ENCODE results near the gene CAMTA2.
"Not testable (repeated sequence)": the region's sequence is repeated elsewhere in the genome, so short reads cannot be mapped to it uniquely, and the experiment has no call there.

Gene CAMTA2, protein sequence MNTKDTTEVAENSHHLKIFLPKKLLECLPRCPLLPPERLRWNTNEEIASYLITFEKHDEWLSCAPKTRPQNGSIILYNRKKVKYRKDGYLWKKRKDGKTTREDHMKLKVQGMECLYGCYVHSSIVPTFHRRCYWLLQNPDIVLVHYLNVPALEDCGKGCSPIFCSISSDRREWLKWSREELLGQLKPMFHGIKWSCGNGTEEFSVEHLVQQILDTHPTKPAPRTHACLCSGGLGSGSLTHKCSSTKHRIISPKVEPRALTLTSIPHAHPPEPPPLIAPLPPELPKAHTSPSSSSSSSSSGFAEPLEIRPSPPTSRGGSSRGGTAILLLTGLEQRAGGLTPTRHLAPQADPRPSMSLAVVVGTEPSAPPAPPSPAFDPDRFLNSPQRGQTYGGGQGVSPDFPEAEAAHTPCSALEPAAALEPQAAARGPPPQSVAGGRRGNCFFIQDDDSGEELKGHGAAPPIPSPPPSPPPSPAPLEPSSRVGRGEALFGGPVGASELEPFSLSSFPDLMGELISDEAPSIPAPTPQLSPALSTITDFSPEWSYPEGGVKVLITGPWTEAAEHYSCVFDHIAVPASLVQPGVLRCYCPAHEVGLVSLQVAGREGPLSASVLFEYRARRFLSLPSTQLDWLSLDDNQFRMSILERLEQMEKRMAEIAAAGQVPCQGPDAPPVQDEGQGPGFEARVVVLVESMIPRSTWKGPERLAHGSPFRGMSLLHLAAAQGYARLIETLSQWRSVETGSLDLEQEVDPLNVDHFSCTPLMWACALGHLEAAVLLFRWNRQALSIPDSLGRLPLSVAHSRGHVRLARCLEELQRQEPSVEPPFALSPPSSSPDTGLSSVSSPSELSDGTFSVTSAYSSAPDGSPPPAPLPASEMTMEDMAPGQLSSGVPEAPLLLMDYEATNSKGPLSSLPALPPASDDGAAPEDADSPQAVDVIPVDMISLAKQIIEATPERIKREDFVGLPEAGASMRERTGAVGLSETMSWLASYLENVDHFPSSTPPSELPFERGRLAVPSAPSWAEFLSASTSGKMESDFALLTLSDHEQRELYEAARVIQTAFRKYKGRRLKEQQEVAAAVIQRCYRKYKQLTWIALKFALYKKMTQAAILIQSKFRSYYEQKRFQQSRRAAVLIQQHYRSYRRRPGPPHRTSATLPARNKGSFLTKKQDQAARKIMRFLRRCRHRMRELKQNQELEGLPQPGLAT

DNA sequence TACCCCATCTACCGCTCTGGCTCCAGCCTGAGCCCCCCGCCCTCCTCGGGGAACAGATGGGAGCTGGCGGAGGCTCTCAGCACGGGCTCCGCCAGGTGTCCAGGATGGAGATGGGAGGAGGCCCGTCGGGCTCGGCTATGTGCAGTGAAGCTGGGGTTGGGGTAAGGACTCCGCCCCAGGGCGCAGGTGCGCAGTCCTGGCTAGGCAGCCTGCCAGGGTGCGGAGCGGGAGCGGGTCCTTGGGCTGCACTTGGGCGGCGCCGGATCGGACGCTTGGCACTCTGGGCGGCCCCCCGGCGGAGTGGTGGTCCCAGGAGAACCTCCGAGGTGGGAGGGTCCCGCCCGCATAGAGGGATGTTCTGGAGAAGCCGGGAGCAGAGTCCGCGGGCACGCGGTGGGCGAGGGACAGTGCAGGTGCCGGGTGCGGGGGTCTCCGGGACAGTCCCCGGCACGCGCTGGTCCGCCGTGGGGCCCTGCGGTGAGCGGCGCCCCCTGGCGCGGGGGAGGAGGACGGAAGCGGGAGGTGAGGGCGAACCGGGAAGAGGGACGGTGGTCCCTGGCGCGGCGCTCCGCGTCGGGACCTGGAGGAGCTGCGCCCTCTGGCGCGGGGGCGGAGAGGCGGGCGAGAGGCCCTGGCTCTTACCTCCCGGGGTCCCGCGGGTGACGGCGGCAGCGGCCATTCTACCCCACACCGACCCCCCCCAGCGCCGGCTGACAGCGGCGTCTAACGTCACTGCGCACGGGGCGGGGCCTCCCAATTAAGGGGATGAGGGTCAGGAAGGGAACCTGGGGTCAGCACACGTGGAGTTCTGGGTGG lies at the start of gene CAMTA2:
Gene CAMTA2, minus strand, starts transcription at position 725 of the 816 bp plus-strand sequence. CDS start 1,453 bp downstream, outside the sequence.
- Histone ChIP-seq H3K27ac (ENCODE audit: low read depth, low read length) (peak within 1 kb of the TSS; percentile 94), H3K4me1 (ENCODE audit: control insufficient read depth in 1 of 2, insufficient read depth in 2 of 2, low read length in 2 of 2) (peaks cover 24 to 25% of the 10 kb centered on the region in 2 donors), H3K36me3 (ENCODE audit: control insufficient read depth in 1 of 2, insufficient read depth in 2 of 2, low read length in 2 of 2) (peaks cover 5 to 19% of the 10 kb centered on the region in 2 donors), H3K9ac (ENCODE audit: low read depth in 1 of 2, low read length in 2 of 2) (peak within 1 kb of the TSS; percentile 90 to 91), H3K4me3 (ENCODE audit: low read depth in 1 of 2, low read length in 2 of 2) (peak within 1 kb of the TSS; percentile 92 to 95), H3K9me3 (ENCODE audit: control insufficient read depth in 1 of 2, low read length in 2 of 2) (no peaks in the 10 kb centered on the region), H3K27me3 (ENCODE audit: control insufficient read depth in 1 of 2, insufficient read depth in 2 of 2, low read length in 2 of 2) (no peaks in the 10 kb centered on the region)

DNA sequence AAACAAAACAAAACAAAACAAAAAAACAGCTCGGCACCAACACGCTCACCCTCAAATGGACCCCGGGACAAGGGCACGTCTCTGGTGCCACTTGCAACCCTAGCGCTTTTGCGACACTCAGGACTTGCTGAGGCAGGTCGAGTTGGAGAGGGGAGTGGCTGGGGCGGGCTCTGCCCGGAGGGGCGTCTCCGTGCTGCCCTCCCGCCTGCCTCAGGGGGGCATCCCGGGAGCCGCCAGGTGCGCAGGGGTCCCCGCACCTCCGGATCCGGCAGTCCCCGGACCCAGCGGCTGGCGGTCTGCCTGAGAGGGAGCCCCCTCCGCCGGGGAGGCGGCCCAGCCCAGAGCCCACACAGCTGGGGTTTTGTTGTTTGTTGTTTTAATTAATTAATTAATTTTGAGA lies 47.8 kb upstream of the CAMTA2 start, which contains the start of gene SLC52A1:
Gene SLC52A1, minus strand, starts transcription at position 112 of the 400 bp plus-strand sequence. CDS start 820 bp downstream, outside the sequence.
- Histone ChIP-seq H3K27ac (ENCODE audit: low read depth, low read length) (no peak within 1 kb of the TSS), H3K4me1 (ENCODE audit: control insufficient read depth in 1 of 2, insufficient read depth in 2 of 2, low read length in 2 of 2) (peaks cover 15 to 25% of the 10 kb centered on the region in 2 donors), H3K4me3 (ENCODE audit: low read depth in 1 of 2, low read length in 2 of 2) (peak within 1 kb of the TSS; percentile 55 to 65), H3K9ac (ENCODE audit: low read depth in 1 of 2, low read length in 2 of 2) (peak within 1 kb of the TSS; percentile 48 to 51), H3K9me3 (ENCODE audit: control insufficient read depth in 1 of 2, low read length in 2 of 2) (no peaks in the 10 kb centered on the region), H3K36me3 (ENCODE audit: control insufficient read depth in 1 of 2, insufficient read depth in 2 of 2, low read length in 2 of 2) (no peaks in the 10 kb centered on the region), H3K27me3 (ENCODE audit: control insufficient read depth in 1 of 2, insufficient read depth in 2 of 2, low read length in 2 of 2) (no peaks in the 10 kb centered on the region)

DNA sequence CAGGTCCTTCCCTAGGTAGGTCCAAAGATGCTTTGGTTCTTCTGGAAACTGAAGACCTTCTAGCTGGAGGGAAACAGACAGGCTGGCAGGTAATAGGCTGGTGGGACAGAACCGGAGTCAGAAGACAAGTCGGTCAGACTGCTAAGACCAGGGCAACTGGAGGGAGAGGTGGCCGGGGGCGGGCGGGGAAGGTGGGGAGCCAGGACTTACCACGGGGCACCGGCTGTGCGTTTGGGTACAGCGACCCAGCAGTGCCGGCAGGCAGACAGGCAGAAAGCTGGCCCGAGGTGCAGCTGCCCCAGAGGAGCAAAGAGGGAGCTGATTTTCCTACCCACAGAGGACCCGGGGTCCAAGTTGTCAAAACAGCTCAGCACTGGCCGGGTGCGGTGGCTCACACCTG lies 47.2 kb upstream of the CAMTA2 start:
- H3K36me3 ChIP-seq (ENCODE audit: control insufficient read depth in 1 of 2, insufficient read depth in 2 of 2, low read length in 2 of 2) = no peaks in the 10 kb centered on the region
- H3K9me3 ChIP-seq (ENCODE audit: control insufficient read depth in 1 of 2, low read length in 2 of 2) = no peaks in the 10 kb centered on the region
- no peak overlapping the region for H3K27ac ChIP-seq (ENCODE audit: low read depth, low read length)
- H3K4me3 ChIP-seq (ENCODE audit: low read depth in 1 of 2, low read length in 2 of 2) = peak overlapping the region; percentile 55 to 65
- H3K9ac ChIP-seq (ENCODE audit: low read depth in 1 of 2, low read length in 2 of 2) = peak overlapping the region; percentile 43 to 48
- H3K27me3 ChIP-seq (ENCODE audit: control insufficient read depth in 1 of 2, insufficient read depth in 2 of 2, low read length in 2 of 2) = no peaks in the 10 kb centered on the region
- peaks cover 16 to 25% of the 10 kb centered on the region in 2 donors for H3K4me1 ChIP-seq (ENCODE audit: control insufficient read depth in 1 of 2, insufficient read depth in 2 of 2, low read length in 2 of 2)

DNA sequence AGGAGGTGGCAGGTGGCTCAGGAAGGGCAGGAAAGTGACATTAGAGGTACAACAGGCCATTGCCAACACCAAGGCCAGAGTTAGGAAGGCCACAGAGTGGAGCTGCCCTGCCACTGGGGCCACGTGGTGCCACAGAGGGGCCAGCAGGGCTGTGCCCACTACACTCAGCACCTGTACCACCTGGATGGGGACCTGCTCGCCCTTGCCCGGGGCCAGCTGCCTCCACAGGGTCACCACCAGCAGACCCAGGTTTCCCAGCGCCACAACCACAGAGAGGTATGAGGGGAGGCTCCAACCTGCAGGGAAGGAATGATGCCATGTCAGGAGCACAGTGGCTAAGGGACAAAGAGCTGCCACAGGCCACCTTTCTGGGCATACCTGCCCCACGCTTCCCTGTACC lies 46.6 kb upstream of the CAMTA2 start:
- Histone ChIP-seq H3K9ac (ENCODE audit: low read depth in 1 of 2, low read length in 2 of 2) (peak overlapping the region; percentile 39 to 46), H3K9me3 (ENCODE audit: control insufficient read depth in 1 of 2, low read length in 2 of 2) (no peaks in the 10 kb centered on the region), H3K4me1 (ENCODE audit: control insufficient read depth in 1 of 2, insufficient read depth in 2 of 2, low read length in 2 of 2) (peaks cover 16 to 25% of the 10 kb centered on the region in 2 donors), H3K4me3 (ENCODE audit: low read depth in 1 of 2, low read length in 2 of 2) (peak overlapping the region; percentile 55 to 65), H3K27ac (ENCODE audit: low read depth, low read length) (no peak overlapping the region), H3K36me3 (ENCODE audit: control insufficient read depth in 1 of 2, insufficient read depth in 2 of 2, low read length in 2 of 2) (no peaks in the 10 kb centered on the region), H3K27me3 (ENCODE audit: control insufficient read depth in 1 of 2, insufficient read depth in 2 of 2, low read length in 2 of 2) (no peaks in the 10 kb centered on the region)

DNA sequence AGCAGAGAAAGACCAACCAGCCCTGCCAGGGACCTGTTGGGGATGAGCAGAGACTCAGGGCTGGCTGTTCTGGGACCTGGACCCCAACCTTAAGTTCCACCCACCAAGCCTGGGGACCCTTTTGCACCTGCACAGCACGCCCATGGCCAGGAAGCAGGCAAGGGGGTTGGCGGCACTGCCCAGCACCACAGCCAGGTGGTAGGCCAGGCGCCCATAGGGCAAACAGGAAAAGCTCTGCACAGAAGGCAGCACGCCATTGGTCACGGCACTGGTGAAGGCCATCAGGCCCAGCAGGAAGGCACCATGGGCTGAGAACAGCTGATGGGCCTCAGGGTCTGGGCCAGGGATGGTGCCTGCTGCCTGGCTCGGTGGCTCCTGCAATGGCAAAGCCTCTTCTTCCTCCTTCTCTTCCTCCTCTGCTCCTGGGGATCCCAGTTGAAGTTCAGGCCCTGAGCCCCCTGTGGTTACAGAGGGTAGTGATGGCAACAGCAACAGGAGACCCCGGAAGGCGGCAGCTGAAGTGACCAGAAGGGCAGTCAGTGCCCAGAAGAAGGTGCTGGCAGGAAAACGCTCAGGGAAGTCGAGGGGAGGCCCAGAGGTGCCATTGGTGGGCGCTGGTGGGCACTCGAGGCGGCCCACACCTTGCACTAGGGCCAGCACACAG lies 46.0 kb upstream of the CAMTA2 start:
- no peaks in the 10 kb centered on the region for H3K27me3 ChIP-seq (ENCODE audit: control insufficient read depth in 1 of 2, insufficient read depth in 2 of 2, low read length in 2 of 2)
- peaks cover 16 to 25% of the 10 kb centered on the region in 2 donors for H3K4me1 ChIP-seq (ENCODE audit: control insufficient read depth in 1 of 2, insufficient read depth in 2 of 2, low read length in 2 of 2)
- no peaks in the 10 kb centered on the region for H3K36me3 ChIP-seq (ENCODE audit: control insufficient read depth in 1 of 2, insufficient read depth in 2 of 2, low read length in 2 of 2)
- H3K4me3 ChIP-seq (ENCODE audit: low read depth in 1 of 2, low read length in 2 of 2) = peak overlapping the region; percentile 55 to 65
- H3K27ac ChIP-seq (ENCODE audit: low read depth, low read length) = no peak overlapping the region
- H3K9ac ChIP-seq (ENCODE audit: low read depth in 1 of 2, low read length in 2 of 2) = peak overlapping the region in 1 of 2 donors; percentile 39
- no peaks in the 10 kb centered on the region for H3K9me3 ChIP-seq (ENCODE audit: control insufficient read depth in 1 of 2, low read length in 2 of 2)

DNA sequence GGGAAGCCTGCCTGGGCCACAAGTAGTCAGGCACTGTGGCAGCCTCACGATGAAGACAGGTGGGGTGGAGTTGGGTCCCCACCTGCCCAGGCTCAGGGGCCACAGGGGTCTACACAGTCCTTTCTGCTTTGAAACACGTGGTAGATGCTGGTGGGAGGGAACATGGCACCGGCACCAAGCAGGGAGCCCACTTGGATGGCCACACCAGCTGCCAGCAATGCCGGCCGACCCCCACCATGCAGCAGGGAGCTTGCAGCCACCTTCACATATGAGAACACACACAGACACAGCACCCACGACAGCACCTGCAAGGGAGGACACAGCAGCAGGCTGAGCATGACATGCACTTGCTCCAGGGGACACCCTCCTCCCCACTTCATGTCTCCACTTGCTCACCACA lies 45.4 kb upstream of the CAMTA2 start:
- no peaks in the 10 kb centered on the region for H3K27me3 ChIP-seq (ENCODE audit: control insufficient read depth in 1 of 2, insufficient read depth in 2 of 2, low read length in 2 of 2)
- H3K4me3 ChIP-seq (ENCODE audit: low read depth in 1 of 2, low read length in 2 of 2) = peak overlapping the region in 1 of 2 donors; percentile 55
- H3K27ac ChIP-seq (ENCODE audit: low read depth, low read length) = no peak overlapping the region
- peaks cover 16 to 25% of the 10 kb centered on the region in 2 donors for H3K4me1 ChIP-seq (ENCODE audit: control insufficient read depth in 1 of 2, insufficient read depth in 2 of 2, low read length in 2 of 2)
- H3K9me3 ChIP-seq (ENCODE audit: control insufficient read depth in 1 of 2, low read length in 2 of 2) = no peaks in the 10 kb centered on the region
- no peak overlapping the region for H3K9ac ChIP-seq (ENCODE audit: low read depth in 1 of 2, low read length in 2 of 2)
- no peaks in the 10 kb centered on the region for H3K36me3 ChIP-seq (ENCODE audit: control insufficient read depth in 1 of 2, insufficient read depth in 2 of 2, low read length in 2 of 2)

DNA sequence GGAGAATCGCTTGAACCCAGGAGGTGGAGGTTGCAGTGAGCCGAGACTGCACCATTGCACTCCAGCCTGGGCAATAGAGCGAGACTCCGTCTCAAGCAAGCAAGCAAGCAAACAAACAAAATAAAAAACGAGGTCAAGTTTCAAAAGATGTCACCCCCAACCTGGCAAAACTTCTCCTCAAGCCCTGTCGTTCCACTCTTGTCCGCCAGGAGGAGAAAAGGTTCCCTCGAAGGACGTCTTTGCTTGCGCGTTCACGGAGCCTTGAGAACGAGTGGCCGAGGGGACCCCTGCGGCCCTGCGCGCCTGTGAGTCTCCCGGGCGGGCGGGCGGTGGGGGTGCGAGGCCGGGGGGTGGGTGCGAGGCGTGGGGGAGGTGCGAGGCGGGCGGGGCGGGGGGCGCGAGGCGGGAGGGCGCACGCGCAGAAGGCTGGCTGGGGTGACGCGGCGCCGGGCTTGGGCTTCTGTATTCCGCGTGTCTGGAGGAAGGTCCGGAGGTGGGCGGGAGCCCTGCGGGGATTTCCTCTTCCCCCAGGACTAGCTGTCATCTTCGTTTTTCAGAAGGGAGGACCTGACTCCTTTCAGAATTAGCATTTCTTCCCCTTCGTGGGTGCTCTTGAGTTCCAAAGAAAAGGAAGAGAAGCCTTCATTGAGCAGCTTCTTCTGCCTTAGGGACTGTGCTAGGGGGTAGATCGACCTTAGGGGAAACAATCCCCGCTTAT lies 44.0 kb upstream of the CAMTA2 start:
- Histone ChIP-seq H3K4me1 (ENCODE audit: control insufficient read depth in 1 of 2, insufficient read depth in 2 of 2, low read length in 2 of 2) (peaks cover 16 to 25% of the 10 kb centered on the region in 2 donors), H3K9me3 (ENCODE audit: control insufficient read depth in 1 of 2, low read length in 2 of 2) (no peaks in the 10 kb centered on the region), H3K27ac (ENCODE audit: low read depth, low read length) (no peak overlapping the region), H3K4me3 (ENCODE audit: low read depth in 1 of 2, low read length in 2 of 2) (peak overlapping the region; percentile 57 to 69), H3K36me3 (ENCODE audit: control insufficient read depth in 1 of 2, insufficient read depth in 2 of 2, low read length in 2 of 2) (no peaks in the 10 kb centered on the region), H3K9ac (ENCODE audit: low read depth in 1 of 2, low read length in 2 of 2) (peak overlapping the region; percentile 35 to 61), H3K27me3 (ENCODE audit: control insufficient read depth in 1 of 2, insufficient read depth in 2 of 2, low read length in 2 of 2) (no peaks in the 10 kb centered on the region)

DNA sequence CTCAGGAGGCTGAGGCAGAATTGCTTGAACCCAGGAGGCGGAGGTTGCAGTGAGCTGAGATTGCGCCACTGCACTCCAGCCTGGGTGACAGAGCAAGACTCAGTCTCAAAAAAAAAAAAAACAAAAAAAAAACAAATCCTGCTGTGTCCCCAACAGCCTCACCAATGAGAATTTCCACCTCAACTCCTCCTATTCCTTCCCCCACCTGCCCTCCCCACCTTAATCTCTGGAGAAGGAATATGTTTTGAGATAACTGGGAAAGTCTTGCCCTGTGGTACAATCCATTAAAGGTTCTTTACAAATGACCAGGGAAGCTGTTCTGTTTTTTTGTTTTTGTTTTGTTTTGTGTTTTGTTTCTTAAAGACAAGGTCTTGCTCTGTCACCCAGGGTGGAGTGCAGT lies 42.7 kb upstream of the CAMTA2 start:
- H3K36me3 ChIP-seq (ENCODE audit: control insufficient read depth in 1 of 2, insufficient read depth in 2 of 2, low read length in 2 of 2); H3K9me3 ChIP-seq (ENCODE audit: control insufficient read depth in 1 of 2, low read length in 2 of 2); H3K4me3 ChIP-seq (ENCODE audit: low read depth in 1 of 2, low read length in 2 of 2); H3K27ac ChIP-seq (ENCODE audit: low read depth, low read length); H3K27me3 ChIP-seq (ENCODE audit: control insufficient read depth in 1 of 2, insufficient read depth in 2 of 2, low read length in 2 of 2); H3K9ac ChIP-seq (ENCODE audit: low read depth in 1 of 2, low read length in 2 of 2): not testable (repeated sequence)
- peaks cover 16 to 23% of the 10 kb centered on the region in 2 donors for H3K4me1 ChIP-seq (ENCODE audit: control insufficient read depth in 1 of 2, insufficient read depth in 2 of 2, low read length in 2 of 2)

All from duodenal mucosa (tissue), 2 donors.